ENCODE measurements around the gene SCN8A. TPM values are rescaled to one million over a fixed set of nuclear protein-coding genes. Genes with fewer than 3 reads are reported as not detected.

The SCN8A gene
- total RNA-seq, 3 donors from 2014 or later: 0.32 to 5.0 (median 1.6) TPM

DNA sequence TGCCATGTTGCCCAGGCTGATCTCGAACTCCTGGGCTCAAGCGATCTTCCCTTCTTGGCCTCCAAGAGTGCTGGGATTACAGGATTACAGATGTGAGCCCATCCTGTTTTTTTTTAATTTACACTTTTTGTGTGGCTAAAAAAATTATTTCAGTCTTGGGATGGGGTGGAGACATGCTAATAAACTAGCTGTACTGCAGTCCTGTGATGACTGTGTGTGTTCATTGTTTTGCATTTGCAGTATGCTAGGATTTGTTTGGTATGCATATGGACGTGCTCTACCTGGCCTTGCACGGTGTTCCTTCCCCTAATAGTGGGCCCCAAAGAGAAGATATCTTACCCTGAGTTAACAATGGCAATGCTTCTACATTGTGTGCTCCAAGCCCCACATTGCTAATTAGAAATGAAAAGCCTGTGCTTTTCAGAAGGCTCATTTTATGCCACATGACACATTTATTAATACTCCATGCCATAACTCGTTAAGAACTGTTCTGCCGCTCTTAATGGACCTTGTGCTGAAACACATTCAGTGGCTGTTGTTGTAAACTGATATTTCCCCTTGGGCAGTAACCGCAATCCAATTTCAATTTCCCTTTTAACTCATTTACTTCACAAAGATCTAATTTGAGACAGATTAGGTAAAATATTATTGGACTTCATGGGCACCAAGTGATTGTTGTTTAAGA lies 86.4 kb downstream of the SCN8A start:
- H3K36me3 ChIP-seq: no peaks in the 10 kb centered on the region
- no peaks in the 10 kb centered on the region for H3K9me3 ChIP-seq
- intact Hi-C loops (cut with DNase I; ENCODE audit: low total_unique reads): no loop called here
- no peaks in the 10 kb centered on the region for H3K27me3 ChIP-seq
- TF ChIP-seq POLR2AphosphoS5 (IDR thresholded peaks at IDR 0.05): no peak
- TF ChIP-seq, protein P1, sequence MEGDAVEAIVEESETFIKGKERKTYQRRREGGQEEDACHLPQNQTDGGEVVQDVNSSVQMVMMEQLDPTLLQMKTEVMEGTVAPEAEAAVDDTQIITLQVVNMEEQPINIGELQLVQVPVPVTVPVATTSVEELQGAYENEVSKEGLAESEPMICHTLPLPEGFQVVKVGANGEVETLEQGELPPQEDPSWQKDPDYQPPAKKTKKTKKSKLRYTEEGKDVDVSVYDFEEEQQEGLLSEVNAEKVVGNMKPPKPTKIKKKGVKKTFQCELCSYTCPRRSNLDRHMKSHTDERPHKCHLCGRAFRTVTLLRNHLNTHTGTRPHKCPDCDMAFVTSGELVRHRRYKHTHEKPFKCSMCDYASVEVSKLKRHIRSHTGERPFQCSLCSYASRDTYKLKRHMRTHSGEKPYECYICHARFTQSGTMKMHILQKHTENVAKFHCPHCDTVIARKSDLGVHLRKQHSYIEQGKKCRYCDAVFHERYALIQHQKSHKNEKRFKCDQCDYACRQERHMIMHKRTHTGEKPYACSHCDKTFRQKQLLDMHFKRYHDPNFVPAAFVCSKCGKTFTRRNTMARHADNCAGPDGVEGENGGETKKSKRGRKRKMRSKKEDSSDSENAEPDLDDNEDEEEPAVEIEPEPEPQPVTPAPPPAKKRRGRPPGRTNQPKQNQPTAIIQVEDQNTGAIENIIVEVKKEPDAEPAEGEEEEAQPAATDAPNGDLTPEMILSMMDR (IDR thresholded peaks at IDR 0.05): no peak
- TF ChIP-seq POLR2A (IDR thresholded peaks at IDR 0.05): no peak
- H3K4me3 ChIP-seq: no peak overlapping the region
- no peaks in the 10 kb centered on the region for H3K4me1 ChIP-seq
- DNase-seq (ENCODE audit: low spot score in 2 of 2): no peak
- H3K27ac ChIP-seq: no peak overlapping the region

DNA sequence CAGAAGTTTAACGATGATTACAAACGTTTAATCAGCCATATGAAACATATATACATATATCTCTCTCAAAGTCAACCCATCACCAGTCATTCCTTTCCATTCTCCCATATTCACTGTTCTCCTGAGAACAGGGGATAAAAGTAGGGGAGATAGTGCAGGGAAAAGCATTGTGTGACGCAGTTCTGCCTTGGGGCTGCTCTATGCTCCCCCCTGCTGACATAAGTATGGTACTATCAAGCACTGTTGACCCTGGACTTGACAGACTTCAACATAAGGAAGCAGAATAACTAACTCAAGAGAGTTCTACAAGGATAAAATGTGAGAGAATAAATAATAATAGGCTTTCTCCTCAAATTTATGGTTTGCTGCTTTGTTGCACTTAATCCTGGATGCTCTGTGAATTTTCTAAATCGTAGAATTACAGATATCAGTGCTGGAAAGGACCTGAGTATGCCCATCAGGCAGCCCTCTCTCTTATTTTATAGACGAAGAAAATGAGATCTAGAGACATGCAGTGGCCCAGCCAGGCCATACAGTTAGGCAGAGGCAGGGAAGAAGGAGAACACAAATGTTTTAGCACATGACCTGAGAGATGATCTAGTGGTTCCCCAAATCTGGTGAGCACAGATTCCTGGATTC lies 87.2 kb downstream of the SCN8A start:
- no peak overlapping the region for H3K4me3 ChIP-seq
- no peaks in the 10 kb centered on the region for H3K36me3 ChIP-seq
- DNase-seq (ENCODE audit: low spot score in 2 of 2): no peak
- H3K27me3 ChIP-seq: no peaks in the 10 kb centered on the region
- no peak overlapping the region for H3K27ac ChIP-seq
- TF ChIP-seq POLR2A (IDR thresholded peaks at IDR 0.05): no peak
- TF ChIP-seq, protein P1 (IDR thresholded peaks at IDR 0.05): peak in 2 of 3 donors; percentile 36 to 52
- intact Hi-C loops (cut with DNase I; ENCODE audit: low total_unique reads): no loop called here
- H3K9me3 ChIP-seq: no peaks in the 10 kb centered on the region
- no peaks in the 10 kb centered on the region for H3K4me1 ChIP-seq

DNA sequence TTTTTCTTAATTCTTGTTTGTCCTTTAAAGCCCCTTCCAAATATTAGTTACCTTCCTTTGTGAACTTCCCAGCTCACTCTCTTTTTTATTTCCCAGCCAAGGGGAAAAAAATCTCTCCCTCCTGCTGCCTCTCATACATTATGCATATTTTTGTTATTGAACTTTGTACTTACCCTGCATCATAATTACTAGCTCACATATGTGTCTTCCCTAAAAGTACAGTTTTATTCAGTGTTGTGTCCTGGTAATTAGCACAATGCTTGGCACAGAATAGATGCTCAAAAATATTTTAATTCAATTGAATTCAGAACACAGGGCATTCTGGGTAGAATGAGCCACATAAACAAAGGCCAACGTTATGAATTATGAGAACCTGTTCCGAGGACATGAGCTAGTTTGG lies 91.9 kb downstream of the SCN8A start:
- Histone ChIP-seq H3K9me3 (no peaks in the 10 kb centered on the region), H3K27me3 (no peaks in the 10 kb centered on the region), H3K4me3 (no peak overlapping the region), H3K27ac (no peak overlapping the region), H3K4me1 (peaks cover 0 to 5% of the 10 kb centered on the region in 2 donors), H3K36me3 (no peaks in the 10 kb centered on the region)
- TF ChIP-seq, protein P1 (IDR thresholded peaks at IDR 0.05): no peak
- TF ChIP-seq POLR2A (IDR thresholded peaks at IDR 0.05): no peak
- TF ChIP-seq POLR2AphosphoS5 (IDR thresholded peaks at IDR 0.05): no peak
- DNase-seq (ENCODE audit: low spot score in 2 of 2): no peak
- intact Hi-C loops (cut with DNase I; ENCODE audit: low total_unique reads): no loop called here

DNA sequence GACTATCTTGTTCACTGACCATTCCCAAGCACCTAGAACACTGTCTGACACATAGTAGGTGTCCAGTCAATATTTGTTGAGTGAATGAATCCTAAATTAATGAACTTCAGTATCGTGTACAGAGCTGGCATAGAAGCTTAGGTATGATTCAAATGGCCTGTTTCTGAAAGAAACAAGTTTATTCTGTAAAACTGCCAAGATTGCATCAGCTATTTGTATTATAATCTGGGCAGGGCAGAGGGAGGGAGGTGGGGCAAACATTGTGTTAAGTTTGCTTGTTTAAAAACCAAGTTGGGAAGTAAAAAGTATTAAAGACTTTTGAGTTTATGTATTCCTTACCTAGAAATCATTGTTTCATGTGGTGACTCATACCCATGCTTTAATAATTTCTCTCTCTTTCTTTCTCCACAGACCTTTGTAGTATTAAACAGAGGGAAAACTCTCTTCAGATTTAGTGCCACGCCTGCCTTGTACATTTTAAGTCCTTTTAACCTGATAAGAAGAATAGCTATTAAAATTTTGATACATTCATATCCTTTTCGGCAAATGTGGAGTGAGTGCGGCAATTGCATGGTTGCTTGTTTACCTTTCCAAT lies 92.8 kb downstream of the SCN8A start:
- Histone ChIP-seq H3K27ac (peak overlapping the region; percentile 1 to 23), H3K36me3 (no peaks in the 10 kb centered on the region), H3K4me3 (no peak overlapping the region), H3K4me1 (peaks cover 0 to 5% of the 10 kb centered on the region in 2 donors), H3K27me3 (no peaks in the 10 kb centered on the region), H3K9me3 (no peaks in the 10 kb centered on the region)
- intact Hi-C loops (cut with DNase I; ENCODE audit: low total_unique reads): no loop called here
- no peak for DNase-seq (ENCODE audit: low spot score in 2 of 2)
- TF ChIP-seq POLR2AphosphoS5 (IDR thresholded peaks at IDR 0.05) (no peak), POLR2A (IDR thresholded peaks at IDR 0.05) (no peak)
- TF ChIP-seq, protein P1 (IDR thresholded peaks at IDR 0.05): no peak

DNA sequence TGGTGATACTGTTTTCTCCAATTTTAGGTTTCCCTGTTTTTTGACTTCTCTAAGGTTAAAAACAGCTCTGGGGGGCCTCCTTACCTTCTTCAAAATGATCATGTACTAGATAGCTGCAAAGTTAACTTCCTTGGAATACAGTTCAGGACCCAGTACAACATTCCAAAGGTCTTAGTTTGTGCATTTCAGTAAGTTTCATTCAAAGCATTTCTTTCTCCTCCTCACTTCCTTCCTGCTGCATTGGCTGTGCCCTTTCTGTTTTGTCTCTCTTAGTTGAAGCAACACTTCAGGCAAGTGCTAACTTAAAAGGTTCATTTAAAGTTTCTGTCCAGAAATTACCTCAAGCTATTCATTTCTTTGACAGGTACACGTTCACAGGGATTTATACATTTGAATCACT lies 95.7 kb downstream of the SCN8A start:
- Histone ChIP-seq H3K27me3 (no peaks in the 10 kb centered on the region), H3K9me3 (no peaks in the 10 kb centered on the region), H3K4me3 (no peak overlapping the region), H3K27ac (no peak overlapping the region), H3K36me3 (no peaks in the 10 kb centered on the region), H3K4me1 (peaks cover 0 to 5% of the 10 kb centered on the region in 2 donors)
- no peak for TF ChIP-seq POLR2AphosphoS5 (IDR thresholded peaks at IDR 0.05)
- TF ChIP-seq POLR2A (IDR thresholded peaks at IDR 0.05): no peak
- TF ChIP-seq, protein P1 (IDR thresholded peaks at IDR 0.05): no peak
- DNase-seq (ENCODE audit: low spot score in 2 of 2): no peak
- intact Hi-C loops (cut with DNase I; ENCODE audit: low total_unique reads): no loop called here

All from breast epithelium (tissue), 4 donors.